ENCODE results near the gene CPNE4.
A peak's percentile ranks its signal among the peaks of the same experiment; 100 is the strongest.

CPNE4 gene

DNA sequence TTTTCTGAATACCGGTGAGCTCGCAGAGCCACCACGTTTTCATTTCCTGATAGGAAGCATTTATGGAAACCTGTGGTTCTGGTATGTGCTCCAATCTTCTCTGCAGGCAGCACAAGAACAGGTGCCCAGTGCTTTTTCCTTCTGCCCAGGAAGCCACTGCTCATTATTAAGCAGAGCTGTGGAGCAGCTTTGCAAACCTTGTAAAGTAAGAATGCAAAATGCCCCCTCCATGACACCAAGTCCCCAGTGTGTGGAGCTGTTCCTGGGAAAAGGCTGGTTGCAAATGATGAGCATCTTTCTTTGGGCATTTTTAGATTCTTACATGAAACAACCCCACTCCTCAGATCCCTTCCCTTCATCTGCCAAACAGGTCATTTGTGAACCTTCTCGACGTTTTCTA is 466.4 kb downstream of the CPNE4 start:
- no peak for DNase-seq

GRCh38 chr3:131564812-131565211 is 470.0 kb downstream of the CPNE4 start:
- DNase-seq: no peak

- peak; percentile 73 for DNase-seq
Measured at GRCh38 chr3:131561511-131561910, 473.3 kb downstream of the CPNE4 start.

GRCh38 chr3:131560795-131561194 is 474.0 kb downstream of the CPNE4 start:
- DNase-seq: no peak

DNA sequence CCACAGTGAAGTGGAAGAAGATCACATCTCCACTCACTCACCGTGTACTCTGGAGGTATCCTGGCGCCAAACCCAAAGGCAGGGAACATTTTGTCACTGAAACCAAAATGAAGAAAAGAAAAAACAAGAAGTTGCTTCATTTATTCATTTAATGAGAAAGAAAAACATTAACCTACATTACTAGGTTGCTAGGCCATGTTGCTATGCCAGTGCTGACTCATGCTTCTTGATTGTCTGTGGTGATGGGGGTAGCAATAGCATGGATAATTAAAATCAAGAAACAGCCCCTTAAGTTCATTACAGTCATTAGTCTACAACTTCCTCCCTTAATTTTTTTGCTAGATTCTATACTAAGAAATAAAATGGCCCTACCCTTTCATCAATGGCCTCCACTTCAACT is 479.4 kb downstream of the CPNE4 start:
- DNase-seq: no peak

- no peak for DNase-seq
Measured at GRCh38 chr3:131553495-131554247, 481.1 kb downstream of the CPNE4 start.

DNA sequence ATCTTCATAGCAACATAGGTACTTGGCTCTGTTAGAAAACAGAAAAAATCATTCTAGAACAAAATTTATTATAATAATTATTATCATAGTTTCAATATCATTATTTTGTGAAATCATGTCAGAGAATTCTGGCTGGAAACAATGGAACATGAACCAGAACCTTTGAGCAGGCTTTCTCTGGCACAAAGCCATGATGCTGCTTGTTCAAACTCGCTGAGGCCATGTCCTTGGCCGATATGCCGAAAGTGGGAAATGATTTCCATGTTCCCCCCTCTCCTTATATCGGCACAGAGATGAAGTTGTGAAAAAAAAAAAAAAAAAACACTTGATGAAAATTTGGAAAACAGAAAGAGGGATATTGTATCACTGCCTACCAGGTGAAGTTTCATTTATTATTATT is 483.1 kb downstream of the CPNE4 start:
- no peak for DNase-seq

DNA sequence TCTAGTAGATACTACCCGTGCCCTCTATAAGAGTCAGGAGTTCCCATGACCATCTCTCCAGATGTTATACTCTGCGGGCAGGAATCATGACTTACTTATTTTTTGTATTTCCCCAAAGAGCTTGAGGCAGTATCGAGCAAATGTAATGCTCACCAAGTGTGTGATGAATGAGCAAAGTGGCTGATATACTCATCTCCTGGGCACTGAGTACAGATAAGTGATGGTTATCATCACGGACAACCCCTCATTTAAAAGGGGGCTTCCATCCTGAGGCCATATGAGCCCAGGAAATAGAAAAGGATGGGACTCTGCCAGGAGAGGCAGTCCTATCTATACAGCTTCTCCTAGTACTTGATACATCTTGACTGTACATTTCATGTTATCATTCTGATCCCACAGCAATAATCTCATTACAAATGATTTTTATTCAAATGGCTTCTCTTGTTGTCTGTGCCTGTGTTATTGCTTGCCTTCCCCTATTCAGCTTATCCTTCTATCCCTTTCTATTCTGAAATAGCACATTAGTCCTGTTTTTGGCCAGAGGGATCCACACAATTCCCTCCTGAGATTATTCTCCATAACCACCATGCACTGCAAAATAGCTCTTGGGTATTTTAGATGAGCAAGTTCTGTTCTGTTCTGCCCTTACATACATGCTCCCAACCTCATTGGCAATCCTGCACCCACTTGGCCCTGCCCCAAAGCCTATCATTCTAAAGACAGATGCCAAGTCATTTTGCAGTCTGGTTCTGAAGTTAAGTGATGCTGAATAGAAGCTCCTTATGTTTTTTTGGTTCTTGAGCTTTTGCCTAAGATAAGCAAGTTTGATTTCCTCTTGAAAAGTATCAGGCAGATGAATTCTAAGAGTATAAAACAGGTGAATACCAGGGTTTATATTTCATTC is 484.0 kb downstream of the CPNE4 start:
- no peak for DNase-seq

GRCh38 chr3:131549340-131549739 is 485.5 kb downstream of the CPNE4 start:
- no peak for DNase-seq

DNA sequence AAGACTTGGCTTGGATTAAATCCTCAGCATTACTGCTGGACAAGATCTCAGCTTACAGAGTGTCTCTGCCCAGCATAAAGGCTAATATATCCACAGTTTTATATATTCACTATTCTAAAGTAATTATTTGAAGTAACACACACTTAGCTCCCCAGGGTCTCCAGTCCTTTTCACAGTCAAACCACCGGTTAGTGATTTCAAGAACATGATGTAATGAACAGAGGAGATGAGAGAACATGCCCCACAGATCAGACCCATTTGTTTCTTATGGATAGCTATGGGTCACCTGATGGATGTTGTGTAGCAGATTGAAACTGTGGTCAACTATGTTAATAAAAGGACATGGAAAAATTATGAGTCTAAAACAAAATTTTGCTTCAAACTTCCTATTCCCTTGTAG is 487.2 kb downstream of the CPNE4 start:
- DNase-seq: no peak

- no peak for DNase-seq
Measured at GRCh38 chr3:131546441-131546840, 488.4 kb downstream of the CPNE4 start.

GRCh38 chr3:131544557-131544956 is 490.3 kb downstream of the CPNE4 start:
- DNase-seq: no peak

DNA sequence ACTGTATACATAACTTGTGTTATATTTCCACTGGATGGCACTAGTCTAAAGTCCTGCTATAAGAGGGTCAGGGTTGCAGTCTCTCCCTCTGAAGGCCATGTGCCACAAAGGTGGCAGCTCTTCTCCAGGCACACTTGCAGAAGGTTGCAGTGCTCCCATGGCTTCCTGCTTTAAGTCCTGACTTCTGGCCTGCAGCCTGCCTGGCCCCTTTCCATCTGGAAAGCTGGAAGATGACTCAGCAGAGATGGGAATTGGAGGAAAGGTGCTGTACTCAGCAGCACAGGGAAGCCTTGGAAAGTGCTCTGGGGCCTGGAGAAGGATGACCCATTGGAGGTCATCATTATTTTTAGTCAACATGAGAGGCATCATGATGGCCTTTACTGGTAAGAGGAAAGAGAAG is 491.1 kb downstream of the CPNE4 start:
- peak; percentile 92 for DNase-seq

GRCh38 chr3:131541288-131541687 is 493.5 kb downstream of the CPNE4 start:
- no peak for DNase-seq

DNA sequence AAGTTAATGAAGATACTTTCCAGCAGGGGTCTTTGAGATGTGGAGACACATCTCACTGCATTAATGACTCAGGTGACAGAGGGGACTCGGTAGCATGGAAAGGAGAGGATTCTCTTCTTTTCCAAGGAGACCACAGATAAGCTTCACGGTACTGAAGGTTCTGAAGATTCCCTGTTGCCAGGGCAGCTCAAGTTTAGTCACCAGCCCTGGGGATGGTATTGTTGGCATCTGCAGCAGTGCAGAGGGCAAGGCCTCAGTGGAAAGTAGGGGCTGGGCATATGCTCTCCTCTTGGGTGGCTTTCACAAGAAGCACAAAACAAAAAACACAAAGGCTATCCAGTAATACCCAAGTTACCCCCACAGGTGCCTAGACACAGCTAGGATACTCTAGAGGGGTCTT is 494.0 kb downstream of the CPNE4 start:
- no peak for DNase-seq

DNA sequence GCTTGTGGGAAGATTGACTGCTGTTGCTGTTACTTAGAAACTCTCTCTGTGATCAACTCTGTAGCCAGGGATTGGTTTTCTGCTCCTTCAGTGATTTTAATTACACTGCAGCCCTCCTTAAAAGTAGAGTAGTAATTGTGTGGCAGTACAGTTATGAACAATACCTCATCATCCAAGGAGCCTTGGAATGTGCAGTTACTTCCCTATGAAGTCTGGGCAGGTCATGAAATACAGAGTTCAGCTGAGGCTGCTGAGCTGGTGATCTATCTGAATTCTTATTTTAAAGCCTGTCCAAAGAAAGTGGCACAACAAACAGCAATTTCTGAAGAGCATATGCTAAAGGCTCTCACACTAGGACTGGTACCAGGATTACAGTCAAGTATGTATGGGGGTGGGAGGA is 494.7 kb downstream of the CPNE4 start:
- peak; percentile 25 for DNase-seq

DNA sequence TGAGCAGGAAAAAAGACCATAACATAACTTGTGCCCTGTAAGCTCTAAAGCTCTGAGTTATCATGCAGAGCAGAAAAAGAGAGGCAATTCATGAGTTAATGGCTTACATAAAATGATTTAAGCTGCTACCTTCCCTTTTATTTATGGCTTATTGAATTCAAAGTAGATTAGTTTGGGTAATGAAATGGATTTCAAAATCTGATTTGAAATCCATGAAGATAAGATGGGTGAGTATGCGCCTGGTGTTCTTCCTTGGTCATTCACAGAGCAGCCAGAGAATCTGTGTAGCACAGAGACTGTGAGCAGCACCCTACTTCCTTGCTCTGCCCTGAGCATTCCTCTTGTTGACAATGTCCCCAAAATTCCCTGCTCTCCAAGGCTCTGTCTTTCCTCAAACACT is 495.8 kb downstream of the CPNE4 start:
- no peak for DNase-seq

GRCh38 chr3:131537531-131537930 is 497.3 kb downstream of the CPNE4 start:
- DNase-seq: no peak

- peak; percentile 66 for DNase-seq
Measured at GRCh38 chr3:131535596-131535995, 499.2 kb downstream of the CPNE4 start.

- peak; percentile 44 for DNase-seq
Measured at GRCh38 chr3:131535131-131535530, 499.7 kb downstream of the CPNE4 start.

DNA sequence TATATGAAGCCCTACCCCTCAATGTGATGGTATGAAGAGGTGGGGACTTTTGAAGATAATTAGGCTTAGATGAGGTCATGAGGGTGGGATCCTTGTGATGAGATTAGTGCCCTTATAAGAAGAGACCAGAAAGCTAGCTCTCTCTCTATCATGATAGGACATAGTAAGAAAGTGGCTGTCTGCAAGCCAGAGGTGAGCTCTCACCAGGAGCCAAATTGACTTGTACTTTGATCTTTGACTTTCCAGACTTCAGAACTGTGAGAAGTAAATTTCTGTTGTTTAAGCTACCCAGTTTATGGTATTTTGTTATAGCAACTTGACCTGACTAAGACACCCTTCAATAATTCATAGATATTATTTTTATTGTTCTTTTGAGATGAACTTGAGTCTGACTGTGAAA is 502.2 kb downstream of the CPNE4 start:
- no peak for DNase-seq

DNA sequence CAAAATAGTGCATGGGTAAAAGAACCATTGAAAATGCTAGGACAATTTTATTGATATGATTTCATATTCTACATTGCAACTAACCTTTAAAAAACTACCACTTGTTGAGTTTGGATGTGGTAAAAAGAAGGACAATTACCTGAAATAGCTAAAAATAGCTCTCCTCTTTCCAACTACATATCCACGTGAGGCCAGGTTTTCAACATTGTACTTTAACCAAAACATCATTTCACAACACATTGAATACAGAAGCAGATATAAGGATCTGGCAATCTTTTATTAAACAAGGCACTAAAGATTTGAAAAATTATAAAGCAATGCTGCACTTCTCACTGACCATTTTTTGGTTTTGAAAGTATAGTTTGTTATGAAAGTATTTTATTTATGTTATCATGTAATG is 504.0 kb downstream of the CPNE4 start:
- DNase-seq: no peak

DNA sequence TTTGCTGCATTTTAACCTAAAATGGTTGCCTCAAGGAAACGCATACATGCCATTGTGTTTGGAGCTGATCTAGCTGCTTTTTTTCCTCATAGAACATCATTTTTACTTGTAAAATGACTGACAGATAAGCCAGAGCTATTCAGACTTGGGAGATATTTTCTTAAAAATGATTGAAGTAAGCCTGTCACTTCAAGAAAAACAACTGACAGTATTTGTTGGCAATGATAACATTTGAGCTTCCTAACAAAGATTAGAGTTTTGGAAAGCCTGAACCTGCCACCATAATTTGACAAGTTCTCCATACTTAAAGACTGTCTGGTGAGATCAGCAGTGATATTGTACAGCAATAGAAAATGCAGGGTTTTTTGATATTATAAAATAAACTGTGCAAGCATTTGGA is 504.4 kb downstream of the CPNE4 start:
- DNase-seq: no peak

DNA sequence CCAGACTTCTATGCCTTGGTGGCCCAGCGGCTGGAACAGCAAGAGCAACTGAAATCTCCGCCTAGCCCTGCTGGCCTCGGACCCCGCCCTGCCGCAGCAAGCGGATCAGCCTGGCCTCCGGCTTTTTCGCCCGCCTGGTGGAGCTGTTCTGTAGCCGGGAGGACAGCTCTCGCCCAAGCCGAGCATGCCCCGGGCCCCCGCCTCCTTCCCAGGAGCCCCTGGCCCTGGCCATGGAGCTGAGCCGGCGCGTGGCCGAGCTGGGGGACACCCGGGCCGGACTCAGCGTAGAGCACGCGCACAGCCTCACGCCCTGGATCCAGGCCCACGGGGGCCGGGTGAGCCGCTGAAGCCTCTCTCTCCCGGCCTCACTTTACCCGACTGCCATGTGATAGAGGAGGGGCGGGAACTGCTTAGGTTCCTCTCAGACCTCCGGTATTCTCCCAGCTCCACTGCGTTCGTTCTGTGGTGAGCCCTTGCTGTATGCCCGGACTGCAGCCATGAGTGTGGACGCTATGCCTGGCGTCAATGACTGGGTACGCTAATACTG is 507.9 kb downstream of the CPNE4 start:
- DNase-seq: peak; percentile 77

Data from fibroblast of upper back skin (primary cell).